Psoas muscle (tissue), 8 donors: ENCODE data around the gene SPATA25. TPM values are rescaled to one million over a fixed set of nuclear protein-coding genes. Genes with fewer than 3 reads are reported as not detected.
A peak's percentile ranks its signal among the peaks of the same experiment; 100 is the strongest.

ENCODE experiments used
- ATAC-seq, 4 donors: fragments of 200-7000 bp; cut with Tn5 transposase; one replicate each; pipeline ENCODE4 v1.9.1; 2020; ENCODE audit warnings: moderate library complexity in 3 of 4, mild to moderate bottlenecking in 2 of 4
- DNase-seq, 2 donors: peaks; one replicate each; pipeline ENCODE4 v3.0.0-alpha.2; 2020
- H3K27ac ChIP-seq: fragments of 200-600 bp; one replicate; pipeline ENCODE4 v1.8.0; 2022
- H3K27me3 ChIP-seq, 3 donors: fragments of 200-600 bp in 1 of 3; one replicate each; pipeline versions ENCODE4 v1.6.1 to v1.8.0; 2013 to 2022; ENCODE audit warnings: low read length in 2 of 3, mild to moderate bottlenecking in 2 of 3, moderate library complexity in 1 of 3; ENCODE audit not compliant: insufficient read depth in 3 of 3
- H3K36me3 ChIP-seq, 2 donors: fragments of 200-600 bp in 1 of 2; one replicate each; pipeline versions ENCODE4 v1.6.1 to v1.8.0; 2013 to 2022; ENCODE audit warnings: low read depth in 1 of 2, mild to moderate bottlenecking in 1 of 2, moderate library complexity in 1 of 2; ENCODE audit not compliant: insufficient read depth in 1 of 2
- H3K4me1 ChIP-seq: fragments of 200-600 bp; one replicate; pipeline ENCODE4 v1.8.0; 2022
- H3K4me3 ChIP-seq: fragments of 200-600 bp; one replicate; pipeline ENCODE4 v1.8.0; 2022; ENCODE audit warnings: mild to moderate bottlenecking
- H3K9me3 ChIP-seq: fragments of 200-600 bp; one replicate; pipeline ENCODE4 v1.8.0; 2022
- CTCF ChIP-seq: fragments of 200-600 bp; IDR thresholded peaks from one replicate; pipeline ENCODE4 v1.8.0; 2022; ENCODE audit warnings: antibody characterized with exemption
- WGBS, 3 donors: extraction: QIAGEN DNeasy Blood & Tissue Kit; methylation state at CpG; one replicate each; pipeline versions ENCODE4 v1.1.6 to v1.1.7; 2013; 5-methylcytosine and 5-hydroxymethylcytosine counted together
- intact Hi-C, 2 donors: fragments of 100-400 bp; cut with DNase I; formaldehyde crosslinking; loops; one replicate each; pipeline versions ENCODE4 v1.11.0 to v1.14.2; 2022
- polyA plus RNA-seq, 3 donors: library from polyadenylated mRNA; stranded (reverse); fragments of 200-250 nt; gene quantifications; one replicate each; pipeline ENCODE4 v1.2.3, GENCODE V29; 2013
- total RNA-seq, 4 donors: library from RNA; stranded (reverse); fragmentation: NEBNext Ultra II Directional in 2 of 4; extraction: Animal tissue kit (Norgen Biotek cat#: 25700) in 2 of 4; gene quantifications; one replicate each; pipeline versions ENCODE4 v1.2.1 to v1.2.4, GENCODE V29; 2021 to 2023
- donor health status: healthy with polysubstance abuse.
- donor health status: DM: no; HTN: no; CAD: no; lungs with moderate emphysema.
- donor health status: Bipolar disorder and iron deficiency.
- donor health status: healthy.
- donor health status: DM: yes; HTN: yes; CAD: no.
- donor health status: DM: no; HTN: no; CAD: no.
- donor health status: DM: no; HTN: no; CAD: no.
- donor health status: DM: yes; HTN: yes; CAD: no.

The SPATA25 gene
- total and polyA plus RNA-seq, 7 donors = 1.0 to 2.7 (median 1.6) TPM

- 69 to 96% (median 83%) methylated on average over 1 of the region's 1 CpG for WGBS, 3 donors
- Histone ChIP-seq H3K36me3 (peaks cover 0 to 75% of the 10 kb centered on the region in 2 donors), H3K4me3 (no peak overlapping the region), H3K27me3 (no peaks in the 10 kb centered on the region), H3K27ac (no peak overlapping the region), H3K4me1 (peaks cover 23% of the 10 kb centered on the region), H3K9me3 (no peaks in the 10 kb centered on the region)
- ATAC-seq (no peak), DNase-seq (no peak)
- intact Hi-C loops = no loop called here
- TF ChIP-seq CTCF = no peak
Observed at GRCh38 chr20:45850926-45851325, 36.5 kb downstream of the SPATA25 start.

GRCh38 chr20:45850238-45850637, 37.2 kb downstream of the SPATA25 start:
- peaks cover 16% of the 10 kb centered on the region for H3K4me1 ChIP-seq
- intact Hi-C loops = no loop called here
- H3K27me3 ChIP-seq = no peaks in the 10 kb centered on the region
- 92 to 97% (median 93%) methylated on average over 2 of the region's 2 CpGs for WGBS, 3 donors
- H3K36me3 ChIP-seq = peaks cover 0 to 82% of the 10 kb centered on the region in 2 donors
- no peak overlapping the region for H3K27ac ChIP-seq
- no peak for TF ChIP-seq CTCF
- no peak for DNase-seq
- no peak for ATAC-seq
- no peaks in the 10 kb centered on the region for H3K9me3 ChIP-seq
- H3K4me3 ChIP-seq = no peak overlapping the region

- TF ChIP-seq CTCF = no peak
- Histone ChIP-seq H3K27ac (no peak overlapping the region), H3K36me3 (peaks cover 0 to 93% of the 10 kb centered on the region in 2 donors), H3K4me3 (no peak overlapping the region), H3K27me3 (no peaks in the 10 kb centered on the region), H3K4me1 (peaks cover 6% of the 10 kb centered on the region), H3K9me3 (no peaks in the 10 kb centered on the region)
- ATAC-seq (no peak), DNase-seq (no peak)
- 92 to 98% (median 96%) methylated on average over 8 of the region's 8 CpGs for WGBS, 3 donors
- intact Hi-C loops = no loop called here
Observed at GRCh38 chr20:45848969-45849582, 38.3 kb downstream of the SPATA25 start.

- H3K36me3 ChIP-seq = peaks cover 0 to 93% of the 10 kb centered on the region in 2 donors
- ATAC-seq (no peak), DNase-seq (no peak)
- H3K9me3 ChIP-seq = no peaks in the 10 kb centered on the region
- H3K27ac ChIP-seq = no peak overlapping the region
- 81 to 91% (median 86%) methylated on average over 8 of the region's 8 CpGs for WGBS, 3 donors
- no peaks in the 10 kb centered on the region for H3K27me3 ChIP-seq
- no peak overlapping the region for H3K4me3 ChIP-seq
- TF ChIP-seq CTCF = no peak
- intact Hi-C loops = no loop called here
- peaks cover 10% of the 10 kb centered on the region for H3K4me1 ChIP-seq
Observed at GRCh38 chr20:45848421-45848820, 39.0 kb downstream of the SPATA25 start.

- H3K9me3 ChIP-seq = no peaks in the 10 kb centered on the region
- peaks cover 0 to 91% of the 10 kb centered on the region in 2 donors for H3K36me3 ChIP-seq
- no peaks in the 10 kb centered on the region for H3K27me3 ChIP-seq
- DNase-seq = no peak
- no peak for TF ChIP-seq CTCF
- no peak overlapping the region for H3K4me3 ChIP-seq
- H3K4me1 ChIP-seq = peaks cover 33% of the 10 kb centered on the region
- H3K27ac ChIP-seq = peak overlapping the region; percentile 50
- no peak for ATAC-seq
- intact Hi-C loops = no loop called here
Observed at GRCh38 chr20:45845452-45845851, 42.0 kb downstream of the SPATA25 start.
